Parathyroid adenoma (tissue), 2 donors: ENCODE results near the gene PCBP1.

Experiments used
- H2AFZ ChIP-seq: fragments of 300-600 bp; sonication (generic); one replicate; pipeline ENCODE4 v1.7.0; 2017; ENCODE audit warnings: antibody characterized with exemption, mild to moderate bottlenecking
- H3K27ac ChIP-seq: fragments of 300-600 bp; sonication (generic); one replicate; pipeline ENCODE4 v1.7.0; 2017
- H3K27me3 ChIP-seq: fragments of 300-600 bp; sonication (generic); one replicate; pipeline ENCODE4 v1.7.0; 2017; ENCODE audit warnings: low read length; ENCODE audit not compliant: control insufficient read depth, insufficient read depth
- H3K36me3 ChIP-seq: fragments of 300-600 bp; sonication (generic); one replicate; pipeline ENCODE4 v1.7.0; 2017; ENCODE audit warnings: low read length; ENCODE audit not compliant: control insufficient read depth, insufficient read depth
- H3K4me1 ChIP-seq: fragments of 300-600 bp; sonication (generic); one replicate; pipeline ENCODE4 v1.7.0; 2017; ENCODE audit warnings: control low read depth
- H3K4me2 ChIP-seq: fragments of 300-600 bp; sonication (generic); one replicate; pipeline ENCODE4 v1.7.0; 2017; ENCODE audit warnings: low read length
- H3K4me3 ChIP-seq: fragments of 300-600 bp; sonication (generic); one replicate; pipeline ENCODE4 v1.7.0; 2017; ENCODE audit warnings: low read depth, low read length
- H3K79me2 ChIP-seq: fragments of 300-600 bp; sonication (generic); one replicate; pipeline ENCODE4 v1.7.0; 2017; ENCODE audit warnings: control low read depth
- H3K9ac ChIP-seq: fragments of 300-600 bp; sonication (generic); one replicate; pipeline ENCODE4 v1.7.0; 2017; ENCODE audit warnings: mild to moderate bottlenecking
- H3K9me3 ChIP-seq: fragments of 300-600 bp; sonication (generic); one replicate; pipeline ENCODE4 v1.7.0; 2017; ENCODE audit warnings: low read length; ENCODE audit not compliant: control insufficient read depth
- CTCF ChIP-seq: fragments of 300-600 bp; sonication (generic); IDR thresholded peaks from one replicate; pipeline ENCODE4 v1.7.0; 2017; ENCODE audit warnings: antibody characterized with exemption, mild to moderate bottlenecking
- donor health status: primary hyperparathyroidism.

Gene PCBP1

GRCh38 chr2:70111752-70112591 is 24.7 kb downstream of the PCBP1 start:
- Histone ChIP-seq H3K4me1 (peaks cover 22% of the 10 kb centered on the region), H3K9ac (no peak overlapping the region), H3K27me3 (no peaks in the 10 kb centered on the region), H3K4me3 (no peak overlapping the region), H3K27ac (no peak overlapping the region), H3K79me2 (no peaks in the 10 kb centered on the region), H3K9me3 (no peaks in the 10 kb centered on the region), H3K4me2 (no peak overlapping the region), H2AFZ (peak overlapping the region; percentile 58), H3K36me3 (no peaks in the 10 kb centered on the region)
- no peak for TF ChIP-seq CTCF

- TF ChIP-seq CTCF: no peak
- Histone ChIP-seq H3K4me1 (peaks cover 17% of the 10 kb centered on the region), H3K4me3 (no peak overlapping the region), H3K27ac (no peak overlapping the region), H3K36me3 (no peaks in the 10 kb centered on the region), H3K27me3 (no peaks in the 10 kb centered on the region), H3K9ac (no peak overlapping the region), H3K9me3 (no peaks in the 10 kb centered on the region), H3K4me2 (no peak overlapping the region), H3K79me2 (no peaks in the 10 kb centered on the region), H2AFZ (no peak overlapping the region)
These were observed 26.2 kb downstream of the PCBP1 start for GRCh38 chr2:70113359-70114070.

DNA sequence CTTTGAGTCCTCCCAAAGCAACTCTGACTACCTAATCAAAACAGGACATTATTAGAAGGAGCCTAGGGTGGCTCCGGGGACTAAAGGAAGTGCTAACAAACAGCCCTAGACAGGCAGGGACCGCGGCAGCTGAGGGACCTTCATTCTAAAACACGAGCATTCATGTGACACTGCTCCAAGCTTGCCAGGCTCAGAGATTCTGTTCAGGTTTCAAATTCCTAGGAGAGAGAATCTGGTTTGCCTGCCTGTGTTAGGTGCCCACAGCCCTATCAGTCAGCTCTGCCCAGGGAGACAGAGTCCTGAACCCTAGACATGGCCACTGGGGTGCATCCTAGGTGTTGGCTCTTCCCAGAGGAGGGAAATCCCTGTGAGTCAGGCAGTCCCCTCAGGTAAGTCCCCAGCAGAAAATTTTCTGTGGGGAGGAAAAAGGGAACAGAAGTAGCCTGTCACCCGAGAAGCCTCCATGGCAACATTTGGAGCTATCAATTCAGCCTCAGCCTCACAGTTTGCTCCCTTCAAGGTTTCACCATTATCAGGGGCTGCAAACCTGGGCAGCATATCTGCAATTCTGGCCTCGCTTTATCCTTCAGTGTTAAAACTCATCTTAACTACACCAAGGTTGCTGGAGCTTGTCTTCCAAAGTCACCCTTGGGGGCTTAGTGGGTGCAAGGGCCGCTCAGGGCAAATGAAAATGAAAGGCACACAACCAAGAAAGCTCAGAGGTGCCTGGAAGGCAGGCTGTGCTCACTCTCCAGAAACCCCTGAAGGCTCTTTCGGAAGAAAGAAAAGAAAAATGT is 28.6 kb downstream of the PCBP1 start:
- peak overlapping the region; percentile 29 for H3K4me3 ChIP-seq
- no peaks in the 10 kb centered on the region for H3K9me3 ChIP-seq
- peak overlapping the region; percentile 59 for H3K4me2 ChIP-seq
- no peaks in the 10 kb centered on the region for H3K27me3 ChIP-seq
- H3K9ac ChIP-seq: no peak overlapping the region
- peak overlapping the region; percentile 63 for H2AFZ ChIP-seq
- H3K4me1 ChIP-seq: peaks cover 15% of the 10 kb centered on the region
- TF ChIP-seq CTCF: no peak
- H3K79me2 ChIP-seq: no peaks in the 10 kb centered on the region
- peak overlapping the region; percentile 67 for H3K27ac ChIP-seq
- no peaks in the 10 kb centered on the region for H3K36me3 ChIP-seq

- no peak overlapping the region for H3K27ac ChIP-seq
- no peak overlapping the region for H3K4me3 ChIP-seq
- H3K36me3 ChIP-seq: no peaks in the 10 kb centered on the region
- H3K4me2 ChIP-seq: no peak overlapping the region
- H3K9me3 ChIP-seq: no peaks in the 10 kb centered on the region
- peak overlapping the region; percentile 39 for H2AFZ ChIP-seq
- no peak for TF ChIP-seq CTCF
- H3K27me3 ChIP-seq: no peaks in the 10 kb centered on the region
- no peak overlapping the region for H3K9ac ChIP-seq
- H3K4me1 ChIP-seq: peaks cover 11% of the 10 kb centered on the region
- no peaks in the 10 kb centered on the region for H3K79me2 ChIP-seq
These were observed 29.8 kb downstream of the PCBP1 start for GRCh38 chr2:70116936-70117552.
